Activated CD8-positive, alpha-beta memory T cell treated with anti-CD3 and anti-CD28 coated beads for 1 hour (primary cell): Measurements from ENCODE around the gene PRG3.
"Not testable (repeated sequence)": the region's sequence is repeated elsewhere in the genome, so short reads cannot be mapped to it uniquely, and the experiment has no call there.

ENCODE experiments used
- DNase-seq, 2 donors: peaks; one replicate each; pipeline ENCODE4 v3.0.0-alpha.2; 2020; ENCODE audit warnings: low read depth in 1 of 2; ENCODE audit errors: extremely low read depth in 1 of 2

PRG3 gene

GRCh38 chr11:57361926-57362325 is 19.0 kb downstream of the PRG3 start:
- no peak for DNase-seq

GRCh38 chr11:57361420-57361819 is 19.5 kb downstream of the PRG3 start:
- not testable (repeated sequence) for DNase-seq

- DNase-seq, result no peak
These were observed 20.0 kb downstream of the PRG3 start for GRCh38 chr11:57360991-57361390.

GRCh38 chr11:57359896-57360690 is 20.9 kb downstream of the PRG3 start:
- DNase-seq, result no peak

GRCh38 chr11:57359396-57359795 is 21.6 kb downstream of the PRG3 start:
- DNase-seq, result no peak

GRCh38 chr11:57358991-57359390 is 22.0 kb downstream of the PRG3 start:
- no peak for DNase-seq

- no peak for DNase-seq
These were observed 22.4 kb downstream of the PRG3 start for GRCh38 chr11:57358543-57358961.

- no peak for DNase-seq
These were observed 23.1 kb downstream of the PRG3 start for GRCh38 chr11:57357856-57358255.

GRCh38 chr11:57357310-57357709 is 23.6 kb downstream of the PRG3 start:
- DNase-seq, result no peak

GRCh38 chr11:57356268-57356667 is 24.7 kb downstream of the PRG3 start:
- DNase-seq, result no peak

- DNase-seq, result no peak
These were observed 26.3 kb downstream of the PRG3 start for GRCh38 chr11:57354699-57355098.

GRCh38 chr11:57353852-57354251 is 27.1 kb downstream of the PRG3 start:
- no peak for DNase-seq

- DNase-seq, result no peak
These were observed 27.5 kb downstream of the PRG3 start for GRCh38 chr11:57353446-57353845.

GRCh38 chr11:57353036-57353435 is 27.9 kb downstream of the PRG3 start:
- no peak for DNase-seq

- DNase-seq, result peak in 1 of 2 donors; percentile 49
These were observed 31.3 kb downstream of the PRG3 start for GRCh38 chr11:57349491-57350274.

GRCh38 chr11:57348636-57349313 is 32.2 kb downstream of the PRG3 start:
- no peak for DNase-seq

GRCh38 chr11:57348052-57348451 is 32.9 kb downstream of the PRG3 start:
- no peak for DNase-seq

GRCh38 chr11:57347336-57347735 is 33.6 kb downstream of the PRG3 start:
- no peak for DNase-seq

- peak in 1 of 2 donors; percentile 55 for DNase-seq
These were observed 35.3 kb downstream of the PRG3 start for GRCh38 chr11:57345555-57346211.

- DNase-seq, result no peak
These were observed 36.1 kb downstream of the PRG3 start for GRCh38 chr11:57344826-57345225.

- no peak for DNase-seq
These were observed 37.1 kb downstream of the PRG3 start for GRCh38 chr11:57343825-57344224.
